Stomach (tissue), 4 donors: ENCODE data around the gene CITED4.

Experiments
- EP300 ChIP-seq: sonication (generic); formaldehyde crosslinking; IDR thresholded peaks from one replicate; pipeline ENCODE4 v1.6.1; 2017; ENCODE audit warnings: antibody characterized with exemption
- POLR2A ChIP-seq, 4 donors: fragments of 450-650 bp; IDR thresholded peaks; one replicate each; pipeline ENCODE4 v1.6.1; 2016; ENCODE audit warnings: antibody characterized with exemption in 4 of 4, control low read depth in 2 of 4, mild to moderate bottlenecking in 1 of 4, moderate library complexity in 1 of 4
- POLR2AphosphoS5 ChIP-seq, 3 donors: sonication (generic); formaldehyde crosslinking; IDR thresholded peaks; one replicate each; pipeline ENCODE4 v1.6.1; 2016; ENCODE audit warnings: antibody characterized with exemption in 3 of 3

- TF ChIP-seq EP300 (no peak), POLR2A (IDR thresholded peaks at IDR 0.05) (no peak), POLR2AphosphoS5 (IDR thresholded peaks at IDR 0.05) (no peak)
Measured at GRCh38 chr1:40855513-40855912, 6.7 kb downstream of the CITED4 start.
